ENCODE measurements around the gene PPIP5K2.
"Not testable (repeated sequence)": the region's sequence is repeated elsewhere in the genome, so short reads cannot be mapped to it uniquely, and the experiment has no call there.

The PPIP5K2 gene

DNA sequence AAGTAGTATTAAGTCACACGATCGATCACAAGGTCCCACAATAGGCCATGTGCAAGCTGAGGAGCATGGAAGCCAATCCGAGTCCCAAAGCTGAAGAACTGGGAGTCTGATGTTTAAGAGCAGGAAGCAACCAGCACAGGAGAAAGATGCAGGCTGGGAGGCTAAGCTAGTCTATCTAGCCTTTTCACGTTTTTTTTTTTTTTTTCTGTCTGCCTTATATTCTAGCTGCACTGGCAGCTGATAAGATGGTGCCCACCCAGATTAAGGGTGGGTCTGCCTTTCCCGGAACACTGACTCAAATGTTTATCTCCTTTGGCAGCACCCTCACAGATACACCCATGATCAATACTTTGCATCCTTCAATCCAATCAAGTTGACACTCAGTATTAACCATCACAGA lies 6.5 kb downstream of the PPIP5K2 start:
- DNase-seq: no peak

DNA sequence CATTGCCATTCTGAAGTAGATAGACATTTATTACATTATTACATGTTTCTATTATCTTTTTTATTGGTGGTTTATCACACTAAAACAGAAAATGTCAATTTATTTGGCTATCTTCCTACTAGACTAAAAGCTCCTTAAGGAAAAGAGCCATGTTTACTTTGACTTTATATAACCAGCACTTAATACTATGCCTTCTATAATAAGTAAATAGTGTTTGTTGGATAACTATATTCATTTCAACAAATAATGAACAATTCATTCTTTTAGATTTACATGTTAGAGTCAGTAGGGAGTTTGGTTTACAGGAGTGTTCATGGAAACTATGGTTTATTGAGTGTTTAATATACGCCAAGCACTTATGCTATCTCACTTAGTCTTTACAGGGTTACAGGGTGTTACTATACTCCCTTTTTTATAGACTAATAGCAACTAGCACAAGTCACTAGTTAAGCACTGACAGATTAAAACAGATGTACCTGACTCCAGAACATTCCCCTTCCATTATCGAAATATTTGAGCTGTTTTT lies 7.3 kb downstream of the PPIP5K2 start:
- DNase-seq: no peak

DNA sequence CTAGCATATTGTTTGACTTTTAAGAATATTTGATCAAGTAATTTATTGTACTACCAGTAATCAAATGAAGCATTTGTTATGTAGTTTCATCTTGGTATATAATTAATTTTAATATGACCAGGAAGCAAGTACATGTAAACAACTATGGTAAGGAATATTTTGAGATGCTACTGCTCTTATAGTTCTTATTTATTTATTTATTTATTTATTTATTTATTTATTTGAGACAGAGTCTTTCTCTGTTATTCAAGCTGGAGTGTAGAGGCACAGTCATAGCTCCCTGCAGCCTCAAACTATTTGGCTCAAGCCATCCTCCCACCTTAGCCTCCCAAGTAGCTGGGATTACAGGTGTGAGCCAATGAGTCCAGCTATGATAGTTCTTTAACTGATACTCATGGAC lies 8.1 kb downstream of the PPIP5K2 start:
- no peak for DNase-seq

DNA sequence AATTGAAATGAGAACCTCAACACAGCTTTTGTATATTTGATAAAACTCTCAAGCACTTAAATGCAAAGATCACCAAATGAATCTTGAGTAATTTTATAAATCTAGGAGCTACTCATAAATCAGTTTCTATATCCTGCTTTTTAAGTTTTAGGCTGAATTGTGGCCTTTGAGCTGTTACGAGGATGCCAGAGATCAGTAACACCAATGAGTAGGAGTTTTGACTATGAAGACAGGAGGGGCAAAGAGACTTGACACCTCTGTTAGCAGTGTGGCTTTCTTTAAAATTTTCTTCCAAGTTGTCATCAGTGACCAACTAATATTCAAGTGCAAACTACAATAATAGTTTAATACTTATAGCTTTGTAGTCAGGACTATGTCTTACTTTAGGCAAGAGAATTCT lies 12.6 kb downstream of the PPIP5K2 start:
- DNase-seq: no peak

DNA sequence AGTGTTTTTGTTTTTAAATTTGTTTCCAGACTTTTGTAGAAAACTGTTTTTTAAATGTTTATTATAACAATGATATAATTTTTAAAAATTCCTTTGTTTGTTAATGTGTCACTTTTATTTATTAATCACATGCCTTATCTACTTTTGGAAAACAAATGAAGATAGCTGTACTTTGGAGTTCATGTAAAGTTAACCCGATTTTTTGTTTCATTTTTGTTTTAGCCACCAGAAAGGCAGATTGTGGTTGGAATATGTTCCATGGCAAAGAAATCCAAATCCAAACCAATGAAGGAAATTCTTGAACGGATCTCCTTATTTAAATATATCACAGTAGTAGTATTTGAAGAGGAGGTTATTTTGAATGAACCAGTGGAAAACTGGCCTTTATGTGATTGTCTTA lies 13.1 kb downstream of the PPIP5K2 start:
- no peak for DNase-seq

DNA sequence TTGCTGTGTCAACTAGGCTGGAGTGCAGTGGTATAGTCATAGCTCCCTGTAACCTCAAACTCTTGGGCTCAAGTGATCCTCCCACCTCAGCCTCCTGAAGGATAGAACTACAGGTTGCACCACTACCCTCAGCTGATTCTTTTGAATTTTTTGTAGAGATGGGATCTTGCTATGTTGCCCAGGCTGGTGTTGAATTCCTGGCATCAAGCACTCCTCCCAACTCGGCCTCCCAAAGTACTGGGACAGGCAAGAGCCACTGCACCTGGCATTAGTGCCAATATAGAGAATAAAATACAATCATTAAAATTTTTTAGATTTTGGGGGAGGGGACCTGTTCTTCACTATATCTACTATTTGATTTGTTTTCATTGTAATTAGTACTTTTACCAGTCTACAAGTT lies 15.4 kb downstream of the PPIP5K2 start:
- DNase-seq: no peak

DNA sequence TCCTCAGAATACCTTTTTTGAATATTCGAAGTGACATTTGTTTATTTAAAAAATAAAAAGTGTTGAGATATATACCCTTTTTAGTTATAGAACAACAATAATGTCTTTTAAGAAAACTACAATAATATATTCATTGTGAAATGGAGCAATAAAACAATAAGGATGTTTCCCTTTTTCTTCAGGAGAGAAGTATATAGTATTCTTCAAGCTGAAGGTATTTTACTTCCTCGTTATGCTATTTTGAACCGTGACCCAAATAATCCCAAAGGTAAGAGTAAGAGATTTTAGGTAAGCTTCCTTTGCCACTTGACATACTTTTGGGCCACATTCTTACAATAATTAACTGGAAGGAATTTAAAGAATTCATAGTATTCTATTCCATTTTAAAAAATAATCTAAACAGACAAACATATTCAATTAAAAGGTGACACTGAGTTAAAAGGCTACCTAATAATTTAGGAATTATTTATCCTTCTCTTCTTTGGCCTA lies 18.1 kb downstream of the PPIP5K2 start:
- no peak for DNase-seq

DNA sequence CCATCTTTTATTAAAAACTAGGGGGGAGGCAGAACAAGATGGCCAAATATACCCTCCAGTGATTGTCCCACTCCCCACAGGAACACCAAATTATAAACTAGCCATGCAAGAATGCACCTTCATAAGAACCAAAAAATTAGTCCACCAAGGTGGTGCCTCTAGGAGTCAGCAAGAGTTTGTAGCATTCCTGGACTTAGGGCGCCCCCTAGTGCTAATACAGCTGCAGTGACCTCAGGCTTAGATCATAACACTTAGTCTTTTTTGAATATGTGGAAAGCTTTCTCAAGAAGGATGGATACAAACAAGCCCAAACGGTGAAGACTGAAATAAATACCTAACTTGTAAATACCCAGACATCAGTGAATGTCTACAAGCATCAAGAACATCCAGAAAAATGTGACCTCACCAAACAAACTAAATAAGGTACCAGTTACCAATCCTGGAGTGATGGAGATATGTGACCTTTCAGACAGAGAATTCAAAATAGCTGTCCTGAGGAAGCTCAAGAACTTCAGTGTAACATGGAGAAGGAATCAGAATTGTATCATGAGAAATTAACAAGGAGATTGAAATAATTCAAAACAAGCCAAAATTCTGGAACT lies 19.3 kb downstream of the PPIP5K2 start:
- peak; percentile 71 for DNase-seq

DNA sequence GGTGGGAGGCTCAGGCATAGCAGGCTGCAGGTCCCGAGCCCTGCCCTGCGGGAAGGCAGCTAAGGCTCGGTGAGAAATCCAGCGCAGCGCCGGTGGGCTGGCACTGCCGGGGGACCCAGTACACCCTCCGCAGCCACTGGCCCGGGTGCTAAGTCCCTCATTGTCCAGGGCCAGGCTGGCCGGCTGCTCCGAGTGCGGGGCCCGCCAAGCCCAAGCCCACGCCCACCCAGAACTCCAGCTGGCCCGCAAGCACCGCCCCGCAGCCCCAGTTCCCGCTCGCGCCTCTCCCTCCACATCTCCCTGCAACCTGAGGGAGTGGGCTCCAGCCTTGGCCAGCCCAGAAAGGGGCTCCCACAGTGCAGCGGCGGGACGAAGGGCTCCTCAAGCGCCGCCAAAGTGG lies 22.0 kb downstream of the PPIP5K2 start:
- not testable (repeated sequence) for DNase-seq

DNA sequence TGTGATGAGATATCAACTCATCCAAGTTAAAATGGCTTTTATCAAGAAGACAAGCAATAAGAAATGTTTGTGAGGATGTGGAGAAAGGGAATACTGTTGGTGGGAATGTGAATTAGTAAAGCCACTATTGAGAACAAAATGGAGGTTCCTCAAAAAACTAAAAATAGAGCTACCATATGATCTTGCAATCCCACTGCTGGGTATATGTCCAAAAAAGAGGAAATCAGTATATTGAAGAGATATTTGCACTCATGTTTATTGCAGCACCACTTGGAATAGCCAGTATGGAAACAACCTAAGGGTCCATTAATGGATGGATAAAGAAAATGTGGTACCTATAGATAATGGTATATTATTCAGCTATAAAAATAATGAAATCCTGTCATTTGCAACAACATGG lies 25.1 kb downstream of the PPIP5K2 start:
- no peak for DNase-seq

DNA sequence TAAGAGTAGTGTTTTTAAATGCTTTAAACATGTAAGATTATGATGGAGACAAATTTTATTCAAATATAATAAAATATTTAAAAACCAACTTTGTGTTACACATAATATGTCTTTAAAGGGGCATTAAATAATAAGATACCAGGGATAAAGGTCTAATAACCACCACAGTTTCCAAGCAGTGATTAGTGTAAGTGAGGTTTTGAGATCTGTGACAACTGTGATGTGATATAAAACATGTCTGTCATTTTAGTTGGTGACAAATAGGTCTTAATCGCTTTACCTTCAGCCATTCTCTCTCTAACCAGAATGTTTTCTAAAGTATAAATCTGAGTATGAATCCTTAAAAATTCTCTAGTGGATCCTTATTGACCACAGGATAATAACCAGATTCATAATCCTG lies 28.1 kb downstream of the PPIP5K2 start:
- no peak for DNase-seq

DNA sequence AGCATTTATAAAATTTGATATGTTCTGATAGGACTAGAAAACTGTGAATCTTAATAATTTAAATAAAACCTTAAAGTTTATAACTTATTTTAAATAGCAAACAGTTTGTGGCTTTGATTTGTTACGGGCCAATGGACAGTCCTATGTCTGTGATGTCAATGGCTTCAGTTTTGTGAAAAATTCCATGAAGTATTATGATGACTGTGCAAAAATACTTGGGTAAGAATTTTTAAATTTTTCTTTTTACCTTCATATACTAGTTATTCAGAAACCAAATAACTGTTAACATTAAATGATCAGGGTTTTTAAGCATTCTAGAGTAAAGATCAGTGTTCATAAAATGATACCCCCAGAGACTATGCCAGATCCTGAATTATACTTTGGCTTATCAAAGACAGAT lies 31.1 kb downstream of the PPIP5K2 start:
- DNase-seq: no peak

DNA sequence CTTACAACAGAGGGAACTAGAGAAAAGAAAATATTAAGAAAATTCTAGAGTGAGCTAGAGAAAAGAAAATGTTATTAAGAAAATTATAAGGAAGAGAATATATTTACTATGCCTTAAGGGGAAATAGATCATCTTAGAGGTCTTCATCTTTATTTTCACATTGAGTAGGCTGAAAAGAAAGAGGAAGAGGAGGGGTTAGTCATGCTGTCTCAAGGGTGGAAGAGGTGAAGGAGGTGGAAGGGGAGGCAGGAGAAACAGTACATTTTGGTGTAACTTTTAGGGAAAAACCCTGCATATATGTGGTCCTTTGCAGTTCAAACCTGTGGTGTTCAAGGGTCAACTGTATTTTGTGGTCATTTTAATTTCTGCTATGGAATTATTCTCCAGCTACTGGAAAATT lies 46.6 kb downstream of the PPIP5K2 start:
- no peak for DNase-seq

DNA sequence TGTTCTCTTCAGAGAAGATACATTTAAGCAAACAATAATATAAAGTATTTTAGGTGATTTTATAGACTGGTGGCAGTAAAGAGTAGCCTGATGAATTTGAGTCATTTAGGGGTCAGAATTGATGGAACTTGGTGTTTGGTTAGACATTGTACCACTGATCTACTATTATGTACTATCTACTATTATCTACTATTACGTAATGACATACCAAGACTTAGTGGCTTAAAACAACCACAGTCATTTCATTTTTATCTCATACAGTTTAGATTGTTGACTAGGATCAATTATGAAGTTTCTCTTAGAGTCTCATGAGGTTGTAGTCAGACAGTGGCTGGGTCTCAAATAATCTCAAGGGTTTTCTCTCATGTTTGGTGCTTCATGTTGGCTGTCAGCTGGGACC lies 54.0 kb downstream of the PPIP5K2 start:
- no peak for DNase-seq

DNA sequence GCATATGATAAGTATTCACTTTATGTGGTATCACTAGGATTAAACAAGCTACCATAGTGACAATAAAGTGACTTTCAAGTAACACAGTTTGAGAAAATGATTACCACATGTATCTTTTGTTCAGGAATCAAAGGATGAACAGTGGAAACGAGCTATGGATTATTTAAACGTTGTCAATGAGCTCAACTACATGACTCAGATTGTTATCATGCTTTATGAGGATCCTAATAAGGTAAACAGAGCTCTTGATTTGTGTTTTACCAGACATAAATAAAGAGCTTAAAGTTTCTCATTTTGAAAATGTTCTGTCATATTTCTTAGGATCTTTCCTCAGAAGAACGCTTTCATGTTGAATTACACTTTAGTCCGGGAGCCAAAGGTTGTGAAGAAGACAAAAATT lies 57.4 kb downstream of the PPIP5K2 start:
- no peak for DNase-seq

DNA sequence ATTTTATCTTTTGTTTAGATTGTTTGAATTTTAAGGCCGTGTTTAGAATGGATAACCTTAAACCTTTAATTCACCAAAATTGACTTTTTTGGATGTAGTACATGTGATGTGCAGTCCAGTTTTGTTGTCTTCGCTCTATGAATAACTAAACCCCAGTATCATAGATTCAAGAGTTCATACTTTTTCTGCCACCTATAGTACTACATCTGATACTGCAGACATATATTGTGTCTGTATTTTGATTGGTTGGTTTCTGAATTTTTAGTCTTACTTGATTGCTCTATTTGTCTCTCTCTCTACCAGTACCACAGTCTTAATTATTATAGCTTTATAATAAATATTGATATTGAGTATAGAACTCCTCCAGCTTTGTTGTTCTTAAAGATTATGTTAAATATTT lies 58.1 kb downstream of the PPIP5K2 start:
- DNase-seq: no peak

DNA sequence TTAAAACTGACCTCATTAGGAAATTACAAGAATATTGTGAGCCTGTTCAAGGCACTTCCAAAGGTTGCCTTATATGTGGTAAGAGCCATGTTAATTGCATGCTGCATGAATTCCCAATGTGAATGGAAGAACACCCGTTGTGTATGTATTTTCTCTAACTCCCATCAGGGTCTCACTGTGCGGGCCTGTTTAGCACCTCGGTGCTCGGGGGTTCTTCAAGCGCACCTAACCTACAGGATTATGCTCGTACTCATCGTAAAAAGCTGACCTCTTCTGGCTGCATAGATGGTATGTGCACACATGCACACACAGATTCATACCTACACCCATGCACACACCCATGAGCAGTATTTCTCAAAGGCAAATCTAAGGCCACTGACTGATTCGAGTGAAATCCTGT lies 66.1 kb downstream of the PPIP5K2 start:
- no peak for DNase-seq

DNA sequence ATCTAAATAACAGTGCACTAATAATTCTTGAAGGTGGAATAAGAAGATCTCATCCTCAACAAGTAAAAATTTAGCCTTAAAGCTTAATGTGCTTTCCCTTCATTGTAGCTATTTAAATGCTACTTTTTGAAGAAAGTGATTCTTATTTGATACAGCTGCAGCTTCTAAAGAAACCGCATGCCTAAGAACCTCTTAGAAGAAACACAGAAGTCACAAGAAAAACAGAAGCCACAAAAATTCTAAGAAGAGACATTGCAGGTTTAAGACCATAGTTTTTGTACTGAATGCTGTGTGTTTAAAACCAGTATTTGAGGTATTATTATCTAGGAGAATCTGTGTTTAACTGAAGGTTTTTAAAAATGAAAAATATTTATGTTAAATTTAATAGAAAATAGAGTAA lies 68.3 kb downstream of the PPIP5K2 start:
- no peak for DNase-seq

DNA sequence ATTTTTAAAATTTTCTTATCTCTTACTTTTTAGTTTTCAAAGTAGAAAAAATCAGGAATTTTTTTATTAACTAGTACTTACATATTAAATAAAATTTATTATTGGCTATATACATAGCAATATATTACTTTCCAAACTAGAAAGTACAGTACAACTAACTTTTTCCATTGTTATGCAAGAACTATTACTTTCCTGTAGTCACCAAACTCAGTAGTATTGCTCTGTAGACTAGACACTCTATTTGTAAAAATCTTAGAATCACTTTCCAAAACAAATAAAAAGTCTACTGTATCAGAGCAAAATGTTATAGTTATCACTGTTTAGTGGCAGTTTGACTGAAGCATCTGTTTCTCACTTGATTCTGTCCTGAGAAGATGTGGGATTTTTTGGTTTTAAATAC lies 83.1 kb downstream of the PPIP5K2 start:
- no peak for DNase-seq

DNA sequence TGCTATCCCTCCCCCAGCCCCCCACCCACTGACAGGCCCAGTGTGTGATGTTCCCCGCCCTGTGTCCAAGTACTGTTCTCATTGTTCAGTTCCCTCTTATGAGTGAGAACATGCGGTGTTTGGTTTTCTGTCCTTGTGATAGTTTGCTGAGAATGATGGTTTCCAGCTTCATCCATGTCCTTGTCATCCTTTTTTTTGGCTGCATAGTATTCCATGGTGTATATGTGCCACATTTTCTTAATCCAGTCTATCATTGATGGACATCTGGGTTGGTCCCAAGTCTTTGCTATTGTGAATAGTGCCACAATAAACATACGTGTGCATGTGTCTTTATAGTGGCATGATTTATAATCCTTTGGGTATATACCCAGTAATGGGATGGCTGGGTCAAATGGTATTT lies 84.9 kb downstream of the PPIP5K2 start:
- DNase-seq: not testable (repeated sequence)

DNA sequence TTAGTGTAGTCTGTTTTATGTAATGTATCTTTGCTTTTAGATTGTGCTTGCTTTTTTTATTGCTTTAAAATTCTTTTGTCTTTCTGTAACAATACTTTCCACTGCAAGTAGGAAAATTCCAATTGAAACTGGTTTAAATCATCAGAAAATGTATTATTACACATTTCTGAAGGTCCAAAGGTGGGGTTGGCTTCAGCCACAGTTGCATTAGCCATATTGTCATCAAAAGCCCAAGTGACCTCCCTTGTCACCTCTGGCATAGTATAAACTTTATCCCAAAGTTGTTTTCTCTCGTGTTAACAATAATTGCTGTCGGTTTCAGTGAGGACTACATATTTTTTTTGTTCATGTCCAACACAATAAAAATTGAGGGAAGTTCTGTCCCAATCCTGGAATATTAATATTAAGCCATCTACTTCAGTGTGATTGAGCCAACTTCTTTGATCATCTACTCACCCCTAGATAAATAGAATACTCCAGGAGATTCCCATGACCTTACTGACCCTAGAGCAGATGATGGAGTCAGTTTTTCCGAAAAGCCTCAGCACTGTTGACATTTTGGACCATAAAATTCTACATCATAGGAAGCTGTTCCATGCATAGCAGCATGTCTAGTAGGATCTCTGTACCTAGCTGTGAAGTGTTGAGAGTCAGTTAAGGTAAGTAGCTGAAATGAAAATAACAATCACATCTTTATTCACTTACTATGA lies 86.0 kb downstream of the PPIP5K2 start:
- no peak for DNase-seq

DNA sequence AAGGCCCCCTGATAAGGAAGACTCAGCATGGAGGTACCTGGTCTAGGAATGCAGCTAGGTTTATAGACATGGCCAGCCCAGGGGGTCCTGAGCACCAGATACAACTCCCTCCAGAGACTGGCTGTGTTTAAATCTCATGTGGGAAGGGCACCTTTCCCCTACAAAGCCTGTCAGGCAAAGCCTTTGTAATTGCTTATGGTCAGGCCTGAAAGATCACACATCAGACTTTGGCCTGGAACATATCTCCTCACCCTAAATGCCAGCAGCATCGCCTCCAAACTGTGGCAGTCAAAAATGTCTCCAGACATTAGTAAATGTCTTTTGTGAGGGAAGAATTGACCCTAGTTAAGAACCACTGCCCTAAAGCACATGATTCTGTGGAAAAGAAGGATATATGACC lies 86.9 kb downstream of the PPIP5K2 start:
- DNase-seq: no peak

DNA sequence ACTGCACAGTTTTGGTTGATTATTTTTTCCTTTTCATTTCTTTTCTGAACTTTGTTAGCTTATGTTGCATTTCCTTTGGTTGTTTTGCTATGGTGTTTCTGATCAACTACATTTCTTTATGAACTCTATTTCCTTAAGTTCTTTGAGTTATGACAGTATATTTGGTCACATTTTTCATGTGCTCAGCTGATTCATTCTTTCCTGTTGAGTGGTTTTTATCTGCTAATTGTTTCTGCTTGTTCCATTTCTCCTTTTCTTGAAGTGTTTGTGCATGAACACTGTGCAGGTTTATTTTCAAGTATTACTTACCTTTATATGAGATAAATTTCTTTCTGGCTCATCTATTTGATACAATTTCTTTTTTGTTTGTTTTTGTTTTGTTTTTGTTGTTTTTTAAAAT lies 87.6 kb downstream of the PPIP5K2 start:
- DNase-seq: no peak

DNA sequence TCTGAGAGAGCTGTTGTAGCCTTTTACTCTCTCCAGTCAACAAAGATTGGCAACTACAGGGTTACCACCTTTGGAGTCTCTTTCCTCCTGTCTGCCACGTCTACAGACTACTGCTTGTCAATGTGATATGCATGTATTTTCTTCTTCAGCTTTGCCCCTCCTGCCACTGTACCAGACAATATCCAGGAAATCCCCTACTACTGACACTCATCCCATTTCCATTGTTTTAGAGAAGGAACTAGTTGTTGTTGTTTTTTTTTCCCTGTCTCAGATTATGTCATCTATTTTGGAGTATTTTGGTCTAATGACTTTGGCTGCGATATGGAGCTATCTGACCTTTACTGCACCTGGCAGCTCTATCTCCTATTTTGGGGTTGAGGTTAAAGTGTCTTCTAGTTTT lies 88.4 kb downstream of the PPIP5K2 start:
- DNase-seq: no peak

DNA sequence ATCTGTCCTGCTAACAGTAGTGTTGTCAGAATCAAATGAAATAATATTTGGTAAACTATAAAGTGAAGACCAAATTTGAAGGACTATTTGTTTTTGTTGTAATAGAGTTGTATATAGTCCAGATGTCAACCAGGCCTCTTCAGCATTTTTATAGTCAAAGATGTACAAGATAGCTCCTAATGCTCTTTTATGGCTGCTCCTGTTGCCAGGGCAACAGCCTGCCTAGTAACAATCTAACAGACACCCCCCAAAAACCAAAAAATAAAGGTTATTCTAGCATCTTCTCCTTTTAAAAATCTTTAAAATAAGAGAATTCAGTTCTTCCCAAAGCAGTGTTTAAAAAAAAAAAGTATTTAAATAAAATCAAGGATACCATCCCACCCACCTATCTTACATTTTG lies 89.0 kb downstream of the PPIP5K2 start:
- DNase-seq: no peak

Data from midbrain (tissue), 1 donor.